ENCODE measurements around the gene AHDC1.

AHDC1 gene

GRCh38 chr1:27598295-27598687, 5.7 kb downstream of the AHDC1 start:
- no peak for DNase-seq

- DNase-seq = no peak
Measured at GRCh38 chr1:27597516-27598294, 6.2 kb downstream of the AHDC1 start.

GRCh38 chr1:27596986-27597385, 7.0 kb downstream of the AHDC1 start:
- DNase-seq = no peak

- DNase-seq = no peak
Measured at GRCh38 chr1:27596261-27596660, 7.7 kb downstream of the AHDC1 start.

GRCh38 chr1:27595597-27595996, 8.3 kb downstream of the AHDC1 start:
- no peak for DNase-seq

- DNase-seq = no peak
Measured at GRCh38 chr1:27594564-27595510, 9.1 kb downstream of the AHDC1 start.

GRCh38 chr1:27593678-27594563, 10.0 kb downstream of the AHDC1 start:
- DNase-seq = no peak

GRCh38 chr1:27592931-27593677, 10.8 kb downstream of the AHDC1 start:
- no peak for DNase-seq

GRCh38 chr1:27592232-27592930, 11.6 kb downstream of the AHDC1 start:
- no peak for DNase-seq

- no peak for DNase-seq
Measured at GRCh38 chr1:27591622-27592021, 12.3 kb downstream of the AHDC1 start.

GRCh38 chr1:27590917-27591508, 12.9 kb downstream of the AHDC1 start:
- no peak for DNase-seq

GRCh38 chr1:27589841-27590426, 14.0 kb downstream of the AHDC1 start:
- no peak for DNase-seq

GRCh38 chr1:27589441-27589840, 14.5 kb downstream of the AHDC1 start:
- DNase-seq = no peak

GRCh38 chr1:27588256-27589232, 15.4 kb downstream of the AHDC1 start:
- DNase-seq = no peak

GRCh38 chr1:27585684-27586083, 18.3 kb downstream of the AHDC1 start:
- DNase-seq = no peak

- DNase-seq = no peak
Measured at GRCh38 chr1:27584453-27584852, 19.5 kb downstream of the AHDC1 start.

- no peak for DNase-seq
Measured at GRCh38 chr1:27583479-27583878, 20.5 kb downstream of the AHDC1 start.

- no peak for DNase-seq
Measured at GRCh38 chr1:27581823-27582243, 22.1 kb downstream of the AHDC1 start.

- no peak for DNase-seq
Measured at GRCh38 chr1:27577504-27578188, 26.3 kb downstream of the AHDC1 start.
